Osteoblast (primary cell): ENCODE data around the gene DCLK1. TPM values are rescaled to one million over a fixed set of nuclear protein-coding genes. Genes with fewer than 3 reads are reported as not detected.

ENCODE experiments used
- DNase-seq: peaks from one replicate; pipeline ENCODE4 v3.0.0; 2011; ENCODE audit warnings: low spot score, mixed read lengths; ENCODE audit not compliant: insufficient read length; ENCODE audit errors: missing footprints
- H2AFZ ChIP-seq: 2 replicates; pipeline ENCODE4 v1.6.0; 2011; ENCODE audit warnings: mild to moderate bottlenecking, low read length
- H3K27ac ChIP-seq: 2 replicates; pipeline ENCODE4 v1.5.1; 2011; ENCODE audit warnings: mild to moderate bottlenecking, low read depth, low read length, moderate library complexity
- H3K27me3 ChIP-seq: 2 replicates; pipeline ENCODE4 v1.6.0; 2012; ENCODE audit warnings: mild to moderate bottlenecking, control low read depth, inconsistent platforms, low read length, moderate library complexity; ENCODE audit not compliant: insufficient read depth
- H3K36me3 ChIP-seq: 2 replicates; pipeline ENCODE4 v1.5.1; 2011; ENCODE audit warnings: mild to moderate bottlenecking, low read length, control low read depth, moderate library complexity; ENCODE audit not compliant: insufficient read depth
- H3K4me1 ChIP-seq: 2 replicates; pipeline ENCODE4 v1.5.1; 2011; ENCODE audit warnings: mild to moderate bottlenecking, low read length, control low read depth, moderate library complexity; ENCODE audit not compliant: insufficient read depth
- H3K4me2 ChIP-seq: 2 replicates; pipeline ENCODE4 v1.6.0; 2011; ENCODE audit warnings: mild to moderate bottlenecking, low read length; ENCODE audit not compliant: insufficient read depth
- H3K4me3 ChIP-seq: fragments of 200-600 bp; sonication (generic); 3 replicates; pipeline ENCODE4 v1.5.1; 2012; ENCODE audit warnings: mild to moderate bottlenecking, low read length, inconsistent platforms; ENCODE audit not compliant: insufficient read depth
- H3K79me2 ChIP-seq: 2 replicates; pipeline ENCODE4 v1.6.0; 2012; ENCODE audit warnings: mild to moderate bottlenecking, low read length, control low read depth, inconsistent platforms; ENCODE audit not compliant: insufficient read depth
- H3K9me3 ChIP-seq: 2 replicates; pipeline ENCODE4 v1.5.1; 2011; ENCODE audit warnings: low read depth, low read length, control low read depth
- H4K20me1 ChIP-seq: 2 replicates; pipeline ENCODE4 v1.6.0; 2012; ENCODE audit warnings: mild to moderate bottlenecking, low read length, control low read depth; ENCODE audit not compliant: insufficient read depth
- total RNA-seq: library from RNA; depleted of rRNA; stranded (reverse); fragments of >200 nt; gene quantifications from 2 replicates; pipeline ENCODE4 v1.2.3, GENCODE V29; 2012
- TF ChIP-seq, protein P1 (sequence below): IDR thresholded peaks from 2 replicates; pipeline ENCODE4 v1.5.1; 2011; ENCODE audit warnings: mild to moderate bottlenecking, low read depth, low read length, moderate library complexity; ENCODE audit errors: extremely low read depth

Gene DCLK1
- total RNA-seq, 1 donor, result 132 TPM

DNA sequence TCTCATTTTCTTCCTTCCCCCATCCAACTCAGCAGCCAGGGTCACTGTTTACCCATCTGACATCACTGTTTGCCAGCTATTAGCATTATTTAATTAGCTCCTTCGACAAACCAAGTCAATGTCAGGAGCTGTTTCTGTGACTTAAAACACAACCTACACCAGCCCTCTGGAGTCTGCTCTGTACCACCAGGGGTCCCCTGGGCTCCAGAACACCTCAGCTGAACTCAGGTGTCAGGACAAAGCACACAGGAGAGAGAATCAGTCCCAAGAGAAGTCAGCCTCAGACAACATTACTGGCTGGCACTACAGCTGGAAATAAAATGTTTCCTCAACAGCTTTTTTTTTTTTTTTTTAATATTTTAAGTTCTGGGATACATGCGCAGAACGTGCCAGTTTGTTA is 45.1 kb downstream of the DCLK1 start:
- Histone ChIP-seq H3K4me1 (peaks cover 4% of the 10 kb centered on the region), H3K4me3 (no peak overlapping the region), H2AFZ (no peak overlapping the region), H4K20me1 (no peaks in the 10 kb centered on the region), H3K9me3 (no peaks in the 10 kb centered on the region), H3K4me2 (no peak overlapping the region), H3K79me2 (no peaks in the 10 kb centered on the region), H3K27ac (no peak overlapping the region), H3K27me3 (no peaks in the 10 kb centered on the region), H3K36me3 (no peaks in the 10 kb centered on the region)
- TF ChIP-seq, protein P1, sequence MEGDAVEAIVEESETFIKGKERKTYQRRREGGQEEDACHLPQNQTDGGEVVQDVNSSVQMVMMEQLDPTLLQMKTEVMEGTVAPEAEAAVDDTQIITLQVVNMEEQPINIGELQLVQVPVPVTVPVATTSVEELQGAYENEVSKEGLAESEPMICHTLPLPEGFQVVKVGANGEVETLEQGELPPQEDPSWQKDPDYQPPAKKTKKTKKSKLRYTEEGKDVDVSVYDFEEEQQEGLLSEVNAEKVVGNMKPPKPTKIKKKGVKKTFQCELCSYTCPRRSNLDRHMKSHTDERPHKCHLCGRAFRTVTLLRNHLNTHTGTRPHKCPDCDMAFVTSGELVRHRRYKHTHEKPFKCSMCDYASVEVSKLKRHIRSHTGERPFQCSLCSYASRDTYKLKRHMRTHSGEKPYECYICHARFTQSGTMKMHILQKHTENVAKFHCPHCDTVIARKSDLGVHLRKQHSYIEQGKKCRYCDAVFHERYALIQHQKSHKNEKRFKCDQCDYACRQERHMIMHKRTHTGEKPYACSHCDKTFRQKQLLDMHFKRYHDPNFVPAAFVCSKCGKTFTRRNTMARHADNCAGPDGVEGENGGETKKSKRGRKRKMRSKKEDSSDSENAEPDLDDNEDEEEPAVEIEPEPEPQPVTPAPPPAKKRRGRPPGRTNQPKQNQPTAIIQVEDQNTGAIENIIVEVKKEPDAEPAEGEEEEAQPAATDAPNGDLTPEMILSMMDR, result no peak
- no peak for DNase-seq

GRCh38 chr13:36084131-36084530 is 47.1 kb downstream of the DCLK1 start:
- H3K27ac ChIP-seq, result no peak overlapping the region
- no peak overlapping the region for H3K4me2 ChIP-seq
- H4K20me1 ChIP-seq, result no peaks in the 10 kb centered on the region
- DNase-seq, result no peak
- H3K9me3 ChIP-seq, result no peaks in the 10 kb centered on the region
- no peaks in the 10 kb centered on the region for H3K4me1 ChIP-seq
- H3K36me3 ChIP-seq, result no peaks in the 10 kb centered on the region
- H2AFZ ChIP-seq, result no peak overlapping the region
- TF ChIP-seq, protein P1, result no peak
- H3K27me3 ChIP-seq, result no peaks in the 10 kb centered on the region
- H3K79me2 ChIP-seq, result no peaks in the 10 kb centered on the region
- no peak overlapping the region for H3K4me3 ChIP-seq

GRCh38 chr13:36082806-36083205 is 48.4 kb downstream of the DCLK1 start:
- no peak for DNase-seq
- Histone ChIP-seq H3K36me3 (no peaks in the 10 kb centered on the region), H4K20me1 (no peaks in the 10 kb centered on the region), H3K4me1 (no peaks in the 10 kb centered on the region), H3K79me2 (no peaks in the 10 kb centered on the region), H3K4me3 (no peak overlapping the region), H2AFZ (no peak overlapping the region), H3K27me3 (no peaks in the 10 kb centered on the region), H3K9me3 (no peaks in the 10 kb centered on the region), H3K4me2 (no peak overlapping the region), H3K27ac (no peak overlapping the region)
- TF ChIP-seq, protein P1, result no peak

GRCh38 chr13:36082396-36082795 is 48.8 kb downstream of the DCLK1 start:
- Histone ChIP-seq H3K4me2 (no peak overlapping the region), H3K4me3 (no peak overlapping the region), H3K27me3 (no peaks in the 10 kb centered on the region), H2AFZ (no peak overlapping the region), H3K79me2 (no peaks in the 10 kb centered on the region), H3K27ac (no peak overlapping the region), H3K9me3 (no peaks in the 10 kb centered on the region), H3K36me3 (no peaks in the 10 kb centered on the region), H3K4me1 (no peaks in the 10 kb centered on the region), H4K20me1 (no peaks in the 10 kb centered on the region)
- no peak for DNase-seq
- TF ChIP-seq, protein P1, result no peak
